Measurements from ENCODE around the gene FAM209B.

DNA sequence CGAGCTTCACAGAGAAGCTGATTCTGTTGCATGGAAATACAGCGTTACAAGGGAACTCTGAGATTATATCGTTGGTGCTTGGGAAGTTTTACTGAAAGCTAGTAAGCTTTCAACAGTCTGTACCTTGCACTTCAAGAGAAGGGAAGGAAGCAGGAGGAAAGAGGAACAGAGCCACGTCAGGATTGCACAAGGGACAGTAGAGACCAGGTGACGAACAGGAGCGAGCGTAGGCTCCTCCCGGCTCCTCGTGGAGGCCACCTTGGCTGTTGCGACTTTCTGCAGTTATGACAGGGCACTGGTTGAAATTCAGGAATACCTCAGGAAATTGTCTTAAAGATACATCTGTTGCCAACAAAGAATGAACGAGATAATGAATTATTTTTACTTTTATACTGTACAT is 45.8 kb upstream of the FAM209B start:
- no peak for TF ChIP-seq POLR2A (IDR thresholded peaks at IDR 0.05)
- TF ChIP-seq, protein P1, sequence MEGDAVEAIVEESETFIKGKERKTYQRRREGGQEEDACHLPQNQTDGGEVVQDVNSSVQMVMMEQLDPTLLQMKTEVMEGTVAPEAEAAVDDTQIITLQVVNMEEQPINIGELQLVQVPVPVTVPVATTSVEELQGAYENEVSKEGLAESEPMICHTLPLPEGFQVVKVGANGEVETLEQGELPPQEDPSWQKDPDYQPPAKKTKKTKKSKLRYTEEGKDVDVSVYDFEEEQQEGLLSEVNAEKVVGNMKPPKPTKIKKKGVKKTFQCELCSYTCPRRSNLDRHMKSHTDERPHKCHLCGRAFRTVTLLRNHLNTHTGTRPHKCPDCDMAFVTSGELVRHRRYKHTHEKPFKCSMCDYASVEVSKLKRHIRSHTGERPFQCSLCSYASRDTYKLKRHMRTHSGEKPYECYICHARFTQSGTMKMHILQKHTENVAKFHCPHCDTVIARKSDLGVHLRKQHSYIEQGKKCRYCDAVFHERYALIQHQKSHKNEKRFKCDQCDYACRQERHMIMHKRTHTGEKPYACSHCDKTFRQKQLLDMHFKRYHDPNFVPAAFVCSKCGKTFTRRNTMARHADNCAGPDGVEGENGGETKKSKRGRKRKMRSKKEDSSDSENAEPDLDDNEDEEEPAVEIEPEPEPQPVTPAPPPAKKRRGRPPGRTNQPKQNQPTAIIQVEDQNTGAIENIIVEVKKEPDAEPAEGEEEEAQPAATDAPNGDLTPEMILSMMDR (IDR thresholded peaks at IDR 0.05) = no peak
